ENCODE results near the gene ZNF214. TPM values are rescaled to one million over a fixed set of nuclear protein-coding genes. Genes with fewer than 3 reads are reported as not detected.

ZNF214 gene
- total RNA-seq (6.1 and 7.9 TPM in 2 replicates), polyA plus RNA-seq (4.4 and 4.5 TPM in 2 replicates)

DNA sequence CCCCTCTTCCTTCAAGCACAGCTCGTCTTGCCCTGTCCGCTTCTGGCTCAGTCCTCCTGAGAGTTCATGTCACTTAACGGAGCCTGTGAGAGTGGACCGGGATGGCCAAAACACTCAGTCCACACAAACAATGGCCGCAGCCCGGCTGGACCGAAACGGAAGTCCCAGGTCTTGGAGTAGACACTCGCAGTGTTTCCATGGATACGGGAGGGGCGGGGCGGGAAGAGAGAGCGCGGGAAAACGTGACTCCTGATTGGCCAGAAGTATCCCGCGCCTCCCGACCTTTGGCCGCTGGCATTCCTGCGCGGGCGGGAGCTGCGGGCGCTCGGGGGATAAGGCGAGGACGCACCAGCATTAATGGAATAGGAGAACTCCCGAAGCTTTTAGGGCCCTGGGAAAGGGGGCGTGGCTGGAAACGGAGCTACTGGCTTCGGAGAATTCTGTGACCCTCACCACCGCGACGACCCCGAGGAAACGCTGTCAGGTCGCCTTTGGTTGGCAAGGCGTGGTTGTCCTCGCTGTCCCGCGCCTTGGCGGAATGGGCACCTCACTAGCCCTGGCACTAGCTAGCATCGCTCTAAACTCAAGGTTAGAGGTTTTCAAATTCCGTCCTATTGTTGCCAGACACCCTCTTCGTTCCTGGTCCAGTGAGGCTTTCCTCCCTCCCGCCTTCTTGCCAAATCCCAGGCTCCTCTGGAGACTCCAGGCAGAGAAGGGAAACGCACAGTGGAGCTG, at the start of gene ZNF214, which contains the start of gene NLRP14:
Gene ZNF214, minus strand, starts transcription at position 164 of the 735 bp plus-strand sequence. CDS start 17,511 bp downstream, outside the sequence.
Gene NLRP14, plus strand, starts transcription at position 297 of the 735 bp plus-strand sequence. CDS start 18,108 bp downstream, outside the sequence.
- Histone ChIP-seq H3K4me1 (ENCODE audit: low read depth) (peaks cover 6% of the 10 kb centered on the region), H3K36me3 (no peaks in the 10 kb centered on the region), H3K4me3 (peak within 1 kb of the TSS; percentile 68), H3K9me3 (ENCODE audit: low read depth) (no peaks in the 10 kb centered on the region), H3K27me3 (peaks cover 3% of the 10 kb centered on the region), H3K27ac (peak within 1 kb of the TSS; percentile 52)
- TF ChIP-seq, protein P1, sequence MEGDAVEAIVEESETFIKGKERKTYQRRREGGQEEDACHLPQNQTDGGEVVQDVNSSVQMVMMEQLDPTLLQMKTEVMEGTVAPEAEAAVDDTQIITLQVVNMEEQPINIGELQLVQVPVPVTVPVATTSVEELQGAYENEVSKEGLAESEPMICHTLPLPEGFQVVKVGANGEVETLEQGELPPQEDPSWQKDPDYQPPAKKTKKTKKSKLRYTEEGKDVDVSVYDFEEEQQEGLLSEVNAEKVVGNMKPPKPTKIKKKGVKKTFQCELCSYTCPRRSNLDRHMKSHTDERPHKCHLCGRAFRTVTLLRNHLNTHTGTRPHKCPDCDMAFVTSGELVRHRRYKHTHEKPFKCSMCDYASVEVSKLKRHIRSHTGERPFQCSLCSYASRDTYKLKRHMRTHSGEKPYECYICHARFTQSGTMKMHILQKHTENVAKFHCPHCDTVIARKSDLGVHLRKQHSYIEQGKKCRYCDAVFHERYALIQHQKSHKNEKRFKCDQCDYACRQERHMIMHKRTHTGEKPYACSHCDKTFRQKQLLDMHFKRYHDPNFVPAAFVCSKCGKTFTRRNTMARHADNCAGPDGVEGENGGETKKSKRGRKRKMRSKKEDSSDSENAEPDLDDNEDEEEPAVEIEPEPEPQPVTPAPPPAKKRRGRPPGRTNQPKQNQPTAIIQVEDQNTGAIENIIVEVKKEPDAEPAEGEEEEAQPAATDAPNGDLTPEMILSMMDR (IDR thresholded peaks at IDR 0.05; ENCODE audit: low read depth, low read length): no peak
- peak; percentile 96 to 97 for DNase-seq (ENCODE audit: low read depth in 1 of 2, low spot score in 1 of 2)

DNA sequence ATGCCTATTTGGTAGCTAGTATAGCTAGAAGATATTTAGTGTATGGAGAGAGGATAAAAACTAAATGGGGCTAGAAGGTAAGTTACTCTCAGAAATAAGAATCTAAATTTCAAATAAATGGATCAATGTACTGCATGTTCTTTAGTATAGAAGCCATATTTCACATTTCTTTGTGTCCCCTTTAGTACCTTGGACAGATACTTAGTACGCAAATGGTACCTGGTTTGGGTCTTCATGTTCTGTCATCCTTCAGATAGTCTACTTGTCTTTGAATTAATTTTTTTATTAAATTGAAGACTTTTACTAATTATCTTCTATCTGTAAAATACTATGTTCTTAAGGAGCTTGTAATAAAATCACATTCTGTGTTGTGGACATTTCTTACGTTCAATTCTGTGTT, 42.4 kb upstream of the ZNF214 start:
- no peak for DNase-seq (ENCODE audit: low read depth in 1 of 2, low spot score in 1 of 2)
- no peaks in the 10 kb centered on the region for H3K36me3 ChIP-seq
- TF ChIP-seq, protein P1 (IDR thresholded peaks at IDR 0.05; ENCODE audit: low read depth, low read length): no peak

DNA sequence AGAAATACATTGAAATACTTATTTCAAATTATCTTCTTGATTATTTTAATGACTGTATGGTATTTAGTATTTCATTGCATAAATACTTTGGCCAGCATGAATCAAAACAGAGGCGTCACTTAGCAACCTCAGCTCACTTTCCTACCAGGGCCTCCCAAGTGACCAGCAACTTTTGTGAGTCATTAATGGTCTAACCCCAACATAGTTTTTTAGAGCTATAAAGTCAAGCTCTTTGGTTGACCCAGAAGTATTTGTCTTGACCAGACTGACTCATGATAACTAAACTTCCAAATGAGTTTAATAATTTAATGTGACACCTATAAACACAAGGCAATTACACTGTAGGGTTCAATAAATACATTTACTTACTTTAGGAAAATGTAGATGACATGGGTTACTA, 40.7 kb upstream of the ZNF214 start:
- no peaks in the 10 kb centered on the region for H3K36me3 ChIP-seq
- H3K9me3 ChIP-seq (ENCODE audit: low read depth): no peaks in the 10 kb centered on the region
- DNase-seq (ENCODE audit: low read depth in 1 of 2, low spot score in 1 of 2): peak in 1 of 2 donors; percentile 47
- no peak overlapping the region for H3K27ac ChIP-seq
- TF ChIP-seq, protein P1 (IDR thresholded peaks at IDR 0.05; ENCODE audit: low read depth, low read length): no peak
- peaks cover 3% of the 10 kb centered on the region for H3K4me1 ChIP-seq (ENCODE audit: low read depth)
- H3K27me3 ChIP-seq: no peaks in the 10 kb centered on the region
- no peak overlapping the region for H3K4me3 ChIP-seq

More for the DNA sequence above, 42.4 kb upstream of the ZNF214 start:
- Histone ChIP-seq H3K27me3 (no peaks in the 10 kb centered on the region), H3K27ac (no peak overlapping the region), H3K9me3 (ENCODE audit: low read depth) (no peaks in the 10 kb centered on the region), H3K4me3 (no peak overlapping the region), H3K4me1 (ENCODE audit: low read depth) (peaks cover 3% of the 10 kb centered on the region)

DNA sequence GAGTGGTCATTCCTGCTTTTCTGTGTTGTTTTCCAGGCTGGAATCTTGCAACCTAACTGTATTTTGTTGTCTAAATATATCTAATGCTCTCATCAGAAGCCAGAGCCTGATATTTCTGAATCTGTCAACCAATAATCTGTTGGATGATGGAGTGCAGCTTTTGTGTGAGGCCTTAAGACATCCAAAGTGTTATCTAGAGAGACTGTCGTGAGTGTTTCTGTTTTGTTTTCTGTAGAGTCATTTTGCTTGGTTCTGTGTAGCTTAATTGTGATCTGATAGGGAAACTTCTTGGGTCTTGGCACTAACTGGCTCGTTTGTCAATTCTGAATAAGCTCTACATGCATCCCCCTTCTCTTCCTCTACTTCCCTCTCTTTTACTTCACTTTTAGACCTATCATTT, 37.5 kb upstream of the ZNF214 start:
- Histone ChIP-seq H3K36me3 (no peaks in the 10 kb centered on the region), H3K4me1 (ENCODE audit: low read depth) (peaks cover 3% of the 10 kb centered on the region), H3K27me3 (no peaks in the 10 kb centered on the region), H3K4me3 (no peak overlapping the region), H3K27ac (no peak overlapping the region), H3K9me3 (ENCODE audit: low read depth) (no peaks in the 10 kb centered on the region)
- TF ChIP-seq, protein P1 (IDR thresholded peaks at IDR 0.05; ENCODE audit: low read depth, low read length): no peak
- DNase-seq (ENCODE audit: low read depth in 1 of 2, low spot score in 1 of 2): peak in 1 of 2 donors; percentile 2

DNA sequence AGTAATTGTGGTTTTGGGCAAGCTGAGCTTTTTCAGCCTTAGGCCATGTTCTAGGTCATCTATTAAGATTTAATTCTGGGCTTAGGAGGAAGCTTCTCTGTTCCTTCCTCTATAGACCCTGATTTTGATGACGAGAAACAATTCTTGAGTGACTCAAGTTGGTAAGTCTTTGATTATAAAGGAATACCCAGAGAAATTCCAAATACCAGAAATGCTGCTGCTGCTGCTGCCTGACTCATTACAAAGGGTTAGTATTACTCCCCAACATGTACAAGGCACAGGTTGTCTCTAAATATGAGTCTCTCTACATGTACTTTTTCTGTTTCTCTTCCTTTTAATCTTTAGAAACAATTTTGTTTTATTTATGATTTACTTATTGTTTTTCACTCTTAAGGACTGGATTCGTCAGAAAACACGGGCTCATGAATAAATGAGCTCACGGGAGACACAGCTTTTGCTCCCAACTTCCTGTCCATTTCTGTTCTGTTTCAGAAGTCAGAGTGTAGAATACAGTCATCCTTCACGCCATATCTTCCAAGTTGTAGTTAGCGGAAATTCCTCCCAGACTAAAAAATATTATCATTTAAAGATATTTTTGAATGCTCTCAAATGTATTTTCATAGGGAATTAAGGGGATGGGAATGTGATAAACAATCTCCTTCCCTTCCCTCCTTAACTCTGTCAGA, 36.8 kb upstream of the ZNF214 start:
- Histone ChIP-seq H3K27me3 (no peaks in the 10 kb centered on the region), H3K36me3 (no peaks in the 10 kb centered on the region), H3K4me3 (no peak overlapping the region), H3K4me1 (ENCODE audit: low read depth) (peaks cover 3% of the 10 kb centered on the region), H3K9me3 (ENCODE audit: low read depth) (no peaks in the 10 kb centered on the region), H3K27ac (no peak overlapping the region)
- peak in 1 of 2 donors; percentile 37 for DNase-seq (ENCODE audit: low read depth in 1 of 2, low spot score in 1 of 2)
- TF ChIP-seq, protein P1 (IDR thresholded peaks at IDR 0.05; ENCODE audit: low read depth, low read length): no peak

Data from cardiac muscle cell (in vitro differentiated cells and primary cell).